Stimulated activated CD4-positive, alpha-beta T cell treated with anti-CD3 and anti-CD28 coated beads, Interleukin-4, amount 100 ng/mL, for 1 hour (primary cell): Measurements from ENCODE around the gene KCNAB2.

Experiments
- DNase-seq: peaks from one replicate; pipeline ENCODE4 v3.0.0-alpha.2; 2020

KCNAB2 gene

DNA sequence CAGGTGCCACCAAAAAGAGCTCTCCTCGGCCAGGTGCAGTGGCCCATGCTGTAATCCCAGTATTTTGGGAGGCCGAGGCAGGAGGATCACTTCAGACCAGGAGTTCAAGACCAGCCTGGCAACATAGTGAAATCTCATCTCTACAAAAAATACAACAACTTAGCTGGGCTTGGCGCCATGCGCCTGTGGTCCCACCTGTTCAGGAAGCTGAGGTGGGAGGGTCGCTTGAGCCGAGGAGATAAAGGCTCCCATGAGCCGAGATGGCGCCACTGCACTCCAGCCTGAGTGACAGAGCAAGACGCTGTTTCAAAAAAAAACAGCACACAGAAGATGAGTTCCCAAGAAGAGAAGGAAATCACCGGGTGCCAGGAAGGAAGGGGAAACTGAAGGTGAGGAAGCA is 67.4 kb downstream of the KCNAB2 start:
- DNase-seq = no peak

GRCh38 chr1:6113745-6114144 is 68.1 kb downstream of the KCNAB2 start:
- no peak for DNase-seq

GRCh38 chr1:6116137-6116536 is 70.4 kb downstream of the KCNAB2 start:
- no peak for DNase-seq

- no peak for DNase-seq
Measured at GRCh38 chr1:6117064-6117463, 71.4 kb downstream of the KCNAB2 start.

- no peak for DNase-seq
Measured at GRCh38 chr1:6117624-6118023, 71.9 kb downstream of the KCNAB2 start.

- no peak for DNase-seq
Measured at GRCh38 chr1:6118415-6118814, 72.7 kb downstream of the KCNAB2 start.

GRCh38 chr1:6121021-6121421 is 75.3 kb downstream of the KCNAB2 start:
- DNase-seq = no peak

GRCh38 chr1:6121651-6122370 is 76.1 kb downstream of the KCNAB2 start:
- no peak for DNase-seq

DNA sequence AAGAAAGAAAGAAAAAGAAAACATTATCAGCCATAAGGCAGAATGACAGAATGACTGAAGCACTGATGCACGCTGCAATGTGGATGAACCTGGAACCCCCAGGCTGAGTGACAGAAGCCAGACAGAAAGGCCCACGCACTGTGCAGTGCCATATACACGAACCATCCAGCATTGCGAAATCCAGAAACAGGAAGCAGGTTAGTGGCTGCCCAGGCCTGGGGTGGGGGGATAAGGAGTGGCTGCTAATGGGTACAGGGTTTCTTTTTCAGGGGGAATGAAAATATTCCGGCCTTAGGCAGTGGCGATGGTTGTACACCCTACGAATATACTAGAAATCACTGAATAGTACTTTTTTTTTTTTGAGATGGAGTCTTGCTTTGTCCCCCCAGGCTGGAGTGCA is 77.4 kb downstream of the KCNAB2 start:
- DNase-seq = no peak

GRCh38 chr1:6123816-6124215 is 78.1 kb downstream of the KCNAB2 start:
- DNase-seq = no peak

DNA sequence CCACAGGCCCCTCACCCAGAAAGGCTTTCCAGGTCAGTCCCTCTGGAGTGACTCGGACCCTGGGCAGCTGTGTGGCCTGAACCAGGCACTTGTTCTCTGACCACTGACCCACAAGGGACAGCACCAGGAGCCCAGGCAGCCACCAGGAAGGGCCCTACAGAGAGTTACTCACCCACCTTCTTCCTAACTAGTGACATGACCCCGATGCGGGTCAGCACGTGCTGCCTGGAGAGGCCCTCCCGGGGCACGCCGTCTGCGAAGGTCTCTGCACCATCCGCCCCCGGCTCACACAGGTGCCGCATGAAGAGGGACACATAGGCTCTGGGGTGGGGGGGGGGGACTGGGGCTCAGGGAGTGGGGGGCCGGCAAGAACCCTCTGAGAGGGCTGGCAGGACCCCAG is 78.7 kb downstream of the KCNAB2 start:
- no peak for DNase-seq

DNA sequence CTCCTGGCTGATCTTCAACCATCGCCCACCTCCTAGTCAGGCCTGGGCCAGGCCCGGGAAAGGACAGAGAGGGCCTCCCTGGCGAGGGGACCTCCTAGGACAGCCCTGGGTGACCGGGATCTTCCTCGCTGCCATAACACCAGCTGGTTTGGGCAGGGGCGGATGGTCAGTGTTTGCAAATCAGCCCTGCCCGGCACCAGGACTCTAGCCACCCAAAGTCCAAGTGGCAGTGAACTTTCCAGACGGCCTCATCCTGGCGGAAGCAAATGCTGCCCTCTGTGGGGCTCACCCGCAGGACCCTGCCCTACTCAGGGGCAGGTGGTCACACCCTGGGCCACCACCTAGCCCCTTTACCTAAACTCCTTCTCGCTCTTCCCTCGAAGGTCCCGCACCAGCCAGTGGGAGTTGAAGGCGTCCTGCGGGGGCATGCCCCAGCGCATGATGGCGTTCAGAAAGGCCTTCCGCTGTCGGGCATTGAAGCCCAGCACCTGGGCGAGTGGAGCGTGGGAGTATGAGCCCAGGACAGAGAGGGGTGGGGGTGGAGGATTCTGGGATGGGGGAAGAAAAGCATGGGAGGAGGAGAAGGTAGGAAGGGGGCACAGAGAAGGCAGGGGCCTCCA is 79.2 kb downstream of the KCNAB2 start:
- no peak for DNase-seq

DNA sequence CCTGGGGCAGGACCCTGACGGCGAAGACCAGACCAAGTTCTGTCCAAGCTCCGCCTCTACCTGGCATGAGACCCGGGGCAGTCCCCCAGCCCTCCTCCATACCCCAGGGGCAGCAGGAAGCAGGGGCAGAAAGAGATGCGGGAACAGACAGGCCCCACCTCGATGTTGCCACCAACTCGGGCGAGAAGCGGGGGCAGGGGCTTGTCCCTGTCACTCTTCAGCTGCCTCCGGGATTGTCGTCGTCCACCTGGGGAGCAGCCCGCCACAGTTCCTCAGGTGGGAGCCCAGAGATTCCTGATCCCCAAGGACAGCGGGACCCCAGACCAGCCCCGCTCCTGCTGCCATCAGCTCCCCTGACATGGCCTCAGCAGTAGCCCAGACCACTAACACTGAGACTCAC is 79.7 kb downstream of the KCNAB2 start:
- DNase-seq = no peak

- DNase-seq = no peak
Measured at GRCh38 chr1:6126028-6126427, 80.3 kb downstream of the KCNAB2 start.

GRCh38 chr1:6126521-6127067 is 80.9 kb downstream of the KCNAB2 start:
- DNase-seq = no peak

DNA sequence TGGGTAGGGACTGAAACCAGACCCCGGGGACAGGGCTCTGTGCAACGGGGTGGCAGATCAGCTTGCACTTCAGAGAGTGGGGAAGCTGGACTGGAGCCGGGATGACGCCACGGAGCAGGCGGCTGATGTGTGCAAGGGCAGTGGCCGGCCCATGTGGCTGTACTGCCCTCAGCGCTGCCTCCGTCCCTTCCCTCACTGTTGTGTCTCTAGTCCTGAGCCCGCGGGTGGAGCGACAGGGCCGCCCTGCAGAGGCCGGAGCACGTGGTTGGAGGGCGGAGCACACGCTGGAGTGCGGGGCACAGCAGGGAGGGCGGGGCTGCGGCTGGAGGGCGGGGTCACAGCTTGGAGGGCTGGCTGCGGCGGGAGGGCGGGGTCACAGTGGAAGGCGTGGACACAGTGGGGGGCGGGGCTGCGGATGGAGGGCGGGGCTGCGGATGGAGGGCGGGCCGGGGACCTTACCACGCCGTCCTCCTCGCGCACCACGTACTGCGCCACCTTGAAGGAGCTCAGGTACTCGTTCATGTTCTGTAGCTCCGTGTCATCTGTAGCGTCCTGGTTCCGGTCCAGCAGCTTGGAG is 82.0 kb downstream of the KCNAB2 start:
- peak; percentile 79 for DNase-seq

DNA sequence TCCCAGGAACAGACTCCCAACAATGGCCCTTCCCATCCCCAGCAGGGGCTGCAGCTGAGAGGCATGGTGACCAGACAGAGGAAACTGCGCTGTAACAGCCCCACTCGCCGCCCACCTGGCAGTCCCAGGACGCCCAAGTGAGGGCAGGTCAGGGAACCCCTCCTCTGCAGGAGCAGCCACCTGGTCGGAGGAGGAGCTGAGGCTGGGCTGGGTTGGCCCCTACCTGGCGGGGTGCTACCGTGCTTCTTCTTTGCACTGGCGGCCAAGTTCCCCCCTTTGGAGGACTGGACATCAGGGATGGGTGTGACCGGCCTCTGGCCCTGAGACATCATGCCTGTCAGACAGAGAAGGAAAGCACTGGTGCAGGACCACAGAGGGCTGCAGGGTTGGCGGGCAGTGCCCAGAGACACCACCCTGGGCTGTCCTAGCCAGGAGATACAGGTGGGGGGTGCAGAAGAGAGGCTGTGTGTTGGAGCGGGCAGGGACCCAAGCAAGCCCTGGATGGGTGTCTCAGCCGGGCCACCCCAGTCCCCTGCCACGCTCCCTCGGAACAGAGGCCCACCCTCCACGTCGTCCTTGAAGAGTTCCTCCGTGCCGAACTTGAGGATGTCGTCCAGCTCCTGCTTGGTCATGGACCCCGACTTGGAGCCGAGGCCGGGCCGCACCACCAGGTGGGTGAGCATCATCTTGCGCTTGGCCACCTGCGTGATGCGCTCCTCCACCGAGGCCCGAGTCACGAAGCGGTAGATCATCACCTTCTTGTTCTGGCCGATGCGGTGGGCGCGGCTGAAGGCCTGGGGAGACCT is 82.8 kb downstream of the KCNAB2 start:
- DNase-seq = no peak

- no peak for DNase-seq
Measured at GRCh38 chr1:6129313-6129712, 83.6 kb downstream of the KCNAB2 start.

- DNase-seq = no peak
Measured at GRCh38 chr1:6130036-6130435, 84.3 kb downstream of the KCNAB2 start.

DNA sequence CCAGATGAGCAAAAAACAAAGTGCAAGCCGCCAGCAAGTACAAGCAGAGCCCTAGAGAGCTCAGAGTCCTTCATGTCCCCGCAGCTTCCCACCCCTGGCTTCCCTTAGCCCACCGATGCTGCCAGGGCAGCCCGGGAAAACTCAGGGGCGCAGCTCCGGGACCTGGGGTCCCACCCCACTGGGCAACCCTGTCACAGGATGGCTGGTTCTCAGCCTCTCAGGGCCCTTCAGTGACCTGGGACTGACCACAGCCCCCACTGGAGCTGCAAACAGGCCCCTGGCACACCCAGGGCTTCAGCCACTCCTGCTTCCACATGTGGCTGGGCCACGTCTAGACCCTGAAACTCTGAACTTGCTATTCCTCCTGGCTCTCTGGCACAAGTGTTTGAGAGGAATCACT is 84.9 kb downstream of the KCNAB2 start:
- DNase-seq = no peak

DNA sequence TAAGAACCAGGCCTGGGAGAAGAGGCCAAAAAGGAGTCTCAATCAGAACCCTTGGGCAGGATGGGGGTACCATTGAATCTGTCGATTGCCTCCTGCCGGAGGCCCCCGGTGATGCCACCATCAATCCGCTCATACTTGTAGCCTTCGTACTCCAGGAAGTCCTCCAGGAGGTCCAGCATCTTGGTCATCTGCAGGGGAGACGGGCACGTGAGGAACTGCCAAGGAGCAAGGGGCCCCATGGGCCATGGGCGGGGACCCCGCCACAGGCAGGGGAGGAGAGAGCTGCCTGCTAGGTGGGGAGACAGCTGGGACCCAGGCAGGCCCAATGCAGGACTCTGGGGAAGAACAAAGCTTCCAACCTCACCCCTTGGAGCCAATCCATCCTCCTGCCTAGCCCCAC is 85.9 kb downstream of the KCNAB2 start:
- no peak for DNase-seq

- no peak for DNase-seq
Measured at GRCh38 chr1:6133146-6133895, 87.6 kb downstream of the KCNAB2 start.

GRCh38 chr1:6134206-6134605 is 88.5 kb downstream of the KCNAB2 start:
- DNase-seq = no peak
